Posterior cingulate gyrus (tissue), 11 donors: ENCODE results near the gene CCIN.
"Not testable (repeated sequence)": the region's sequence is repeated elsewhere in the genome, so short reads cannot be mapped to it uniquely, and the experiment has no call there.

Experiments used
- DNase-seq, 10 donors: peaks; one replicate each; pipeline versions ENCODE4 v3.0.0 to v3.0.0-alpha.2; 2020 to 2021; ENCODE audit warnings: mixed read lengths in 3 of 10
- intact Hi-C: fragments of 100-400 bp; cut with DNase I; formaldehyde crosslinking; loops from one replicate; pipeline ENCODE4 v1.15.1; 2023

Gene CCIN

GRCh38 chr9:36180243-36180642, 11.1 kb downstream of the CCIN start:
- not testable (repeated sequence) for DNase-seq

GRCh38 chr9:36187414-36187813, 18.2 kb downstream of the CCIN start:
- DNase-seq, result no peak
- intact Hi-C loops, result no loop called here

More at GRCh38 chr9:36180243-36180642, 11.1 kb downstream of the CCIN start:
- intact Hi-C loops, result not testable (repeated sequence)

- intact Hi-C loops, result no loop called here
- peak in 1 of 10 donors; percentile 39 for DNase-seq
Measured at GRCh38 chr9:36188212-36188611, 19.0 kb downstream of the CCIN start.

GRCh38 chr9:36189976-36190375, 20.8 kb downstream of the CCIN start:
- no peak for DNase-seq
- intact Hi-C loops, result loop anchor here (2.0 kb wide), 1 partner anchor 69 kb away; the partner anchor contains the start of gene GNE

- intact Hi-C loops, result loop anchor here (2.0 kb wide), 1 partner anchor 68 kb away; the partner anchor contains the start of gene GNE
- DNase-seq, result peak; percentile 93 to 99 (median 98)
Measured at GRCh38 chr9:36190388-36191289, 21.5 kb downstream of the CCIN start, which contains the start of gene CLTA. Gene CLTA (plus strand): TSS chr9:36190921. CDS start chr9:36191057, 136 bp downstream.

GRCh38 chr9:36191290-36191645, 22.1 kb downstream of the CCIN start:
- peak in 2 of 10 donors; percentile 17 to 75 for DNase-seq
- intact Hi-C loops, result loop anchor here (2.0 kb wide), 1 partner anchor 68 kb away; the partner anchor contains the start of gene GNE

GRCh38 chr9:36191686-36192085, 22.5 kb downstream of the CCIN start:
- no peak for DNase-seq
- intact Hi-C loops, result loop anchor here (2.0 kb wide), 1 partner anchor 67 kb away; the partner anchor contains the start of gene GNE

- intact Hi-C loops, result no loop called here
- no peak for DNase-seq
Measured at GRCh38 chr9:36192196-36192595, 23.0 kb downstream of the CCIN start.

- intact Hi-C loops, result no loop called here
Measured at GRCh38 chr9:36193023-36193422, 23.8 kb downstream of the CCIN start.

GRCh38 chr9:36194326-36195000, 25.3 kb downstream of the CCIN start:
- intact Hi-C loops, result no loop called here
- DNase-seq, result no peak

More at GRCh38 chr9:36193023-36193422, 23.8 kb downstream of the CCIN start:
- DNase-seq, result no peak

- DNase-seq, result no peak
Measured at GRCh38 chr9:36204906-36205547, 35.8 kb downstream of the CCIN start.

GRCh38 chr9:36207016-36207415, 37.8 kb downstream of the CCIN start:
- intact Hi-C loops, result no loop called here
- DNase-seq, result peak in 6 of 10 donors; percentile 53 to 89 (median 66)

More at GRCh38 chr9:36204906-36205547, 35.8 kb downstream of the CCIN start:
- intact Hi-C loops, result no loop called here

- no peak for DNase-seq
- intact Hi-C loops, result no loop called here
Measured at GRCh38 chr9:36207546-36208012, 38.4 kb downstream of the CCIN start.

GRCh38 chr9:36208521-36209253, 39.5 kb downstream of the CCIN start:
- no peak for DNase-seq
- intact Hi-C loops, result no loop called here

- intact Hi-C loops, result loop anchor here (5.0 kb wide), 1 partner anchor 42 kb away; no protein-coding TSS in a partner anchor
- DNase-seq, result no peak
Measured at GRCh38 chr9:36210722-36211121, 41.5 kb downstream of the CCIN start.

GRCh38 chr9:36211510-36211909, 42.3 kb downstream of the CCIN start:
- DNase-seq, result peak in 1 of 10 donors; percentile 84
- intact Hi-C loops, result loop anchor here (5.0 kb wide), 1 partner anchor 41 kb away; no protein-coding TSS in a partner anchor

- intact Hi-C loops, result loop anchor here (5.0 kb wide), 1 partner anchor 39 kb away; no protein-coding TSS in a partner anchor
- no peak for DNase-seq
Measured at GRCh38 chr9:36213387-36213786, 44.2 kb downstream of the CCIN start.

GRCh38 chr9:36213989-36214388, 44.8 kb downstream of the CCIN start:
- intact Hi-C loops, result loop anchor here (5.0 kb wide), 1 partner anchor 38 kb away; no protein-coding TSS in a partner anchor
- DNase-seq, result no peak

- DNase-seq, result no peak
- intact Hi-C loops, result loop anchor here (5.0 kb wide), 1 partner anchor 38 kb away; no protein-coding TSS in a partner anchor
Measured at GRCh38 chr9:36214571-36214970, 45.4 kb downstream of the CCIN start.
